GM23248 (cell line): ENCODE data around the gene TMEM72.

ENCODE experiments used
- EZH2 ChIP-seq: fragments of 200-600 bp; sonication (generic); IDR thresholded peaks from 2 replicates; pipeline ENCODE4 v1.6.1; 2018; ENCODE audit warnings: antibody characterized with exemption, mild to moderate bottlenecking; ENCODE audit not compliant: insufficient read depth, poor library complexity, severe bottlenecking
- EZH2phosphoT487 ChIP-seq: fragments of 200-600 bp; sonication (generic); IDR thresholded peaks from 2 replicates; pipeline ENCODE4 v1.6.1; 2018; ENCODE audit warnings: antibody characterized with exemption, moderate library complexity, mild to moderate bottlenecking, low read depth; ENCODE audit not compliant: insufficient read depth

DNA sequence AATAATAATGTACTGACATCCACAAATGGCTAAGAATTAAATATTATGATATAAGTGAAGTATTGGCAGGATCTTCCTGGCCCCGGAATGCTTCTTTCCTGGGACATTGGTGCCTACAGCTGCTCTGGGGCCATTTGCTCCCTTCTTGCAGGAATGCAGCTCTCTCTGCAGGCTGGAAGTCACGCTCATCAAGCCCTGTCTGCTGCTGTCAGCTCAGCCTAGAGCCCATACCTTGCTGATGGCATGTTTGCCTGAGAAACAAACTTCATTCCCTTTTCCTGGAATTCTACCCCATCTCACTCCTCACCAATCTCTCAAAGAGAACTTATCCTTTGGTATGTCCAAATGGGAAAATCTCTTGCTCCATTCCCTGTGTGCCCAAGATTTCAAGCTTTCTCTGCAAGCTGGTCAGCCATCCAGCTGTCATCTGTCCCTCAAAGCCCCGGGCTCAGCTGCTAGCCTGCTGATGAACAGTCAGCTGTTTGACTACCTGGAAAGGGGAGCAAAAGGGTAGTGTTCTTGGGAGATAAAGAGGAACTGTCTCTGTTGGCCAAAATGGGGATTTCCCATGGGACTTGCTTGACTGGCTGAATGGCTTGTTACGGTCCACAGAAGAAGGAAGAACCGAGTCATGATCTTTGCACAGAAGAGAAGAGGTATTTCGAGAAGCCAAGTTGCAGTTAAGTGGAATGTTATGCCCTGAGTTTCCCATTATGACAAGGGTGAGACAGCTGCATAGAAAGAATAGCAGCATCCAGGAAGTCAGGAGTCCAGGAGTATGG is 36.4 kb downstream of the TMEM72 start:
- TF ChIP-seq EZH2phosphoT487 (no peak), EZH2 (no peak)
